Esophagus muscularis mucosa (tissue), 3 donors: Measurements from ENCODE around the gene OTOGL.
"Not testable (repeated sequence)": the region's sequence is repeated elsewhere in the genome, so short reads cannot be mapped to it uniquely, and the experiment has no call there.

Experiments
- CTCF ChIP-seq, 3 experiments: fragments of 200-600 bp in 2 of 3; fragments of 450-650 bp in 1 of 3; sonication (generic) in 2 of 3; IDR thresholded peaks; one replicate each; pipeline ENCODE4 v1.5.1; 2017 to 2019; ENCODE audit warnings: antibody characterized with exemption in 3 of 3, mild to moderate bottlenecking in 2 of 3, moderate library complexity in 1 of 3
- POLR2A ChIP-seq: fragments of 450-650 bp; IDR thresholded peaks from one replicate; pipeline ENCODE4 v1.6.1; 2017; ENCODE audit warnings: antibody characterized with exemption, moderate library complexity, mild to moderate bottlenecking, low read depth

DNA sequence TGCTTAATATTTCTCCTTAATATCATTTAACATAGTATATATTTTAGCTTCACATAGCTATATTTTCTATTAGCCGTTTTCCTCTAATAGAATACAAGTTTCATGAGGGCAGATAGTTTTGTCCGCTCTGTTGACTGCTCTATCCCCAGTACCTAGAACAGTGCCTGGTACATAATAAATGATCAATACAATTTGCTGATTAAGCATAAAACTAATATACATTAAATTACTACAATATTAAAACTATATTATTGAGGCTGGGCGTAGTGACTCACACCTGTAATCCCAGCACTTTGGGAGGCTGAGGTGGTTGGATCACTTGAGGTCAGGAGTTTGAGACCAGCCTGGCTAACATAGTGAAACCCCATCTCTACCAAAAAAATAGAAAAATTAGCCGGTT is 128.6 kb downstream of the OTOGL start:
- not testable (repeated sequence) for TF ChIP-seq POLR2A; CTCF (IDR thresholded peaks at IDR 0.05)
